Right forelimb (tissue), 1 donor: Measurements from ENCODE around the gene CXXC5.

ENCODE experiments used
- DNase-seq: peaks from one replicate; pipeline ENCODE4 v3.0.0-alpha.2; 2018

Gene CXXC5

DNA sequence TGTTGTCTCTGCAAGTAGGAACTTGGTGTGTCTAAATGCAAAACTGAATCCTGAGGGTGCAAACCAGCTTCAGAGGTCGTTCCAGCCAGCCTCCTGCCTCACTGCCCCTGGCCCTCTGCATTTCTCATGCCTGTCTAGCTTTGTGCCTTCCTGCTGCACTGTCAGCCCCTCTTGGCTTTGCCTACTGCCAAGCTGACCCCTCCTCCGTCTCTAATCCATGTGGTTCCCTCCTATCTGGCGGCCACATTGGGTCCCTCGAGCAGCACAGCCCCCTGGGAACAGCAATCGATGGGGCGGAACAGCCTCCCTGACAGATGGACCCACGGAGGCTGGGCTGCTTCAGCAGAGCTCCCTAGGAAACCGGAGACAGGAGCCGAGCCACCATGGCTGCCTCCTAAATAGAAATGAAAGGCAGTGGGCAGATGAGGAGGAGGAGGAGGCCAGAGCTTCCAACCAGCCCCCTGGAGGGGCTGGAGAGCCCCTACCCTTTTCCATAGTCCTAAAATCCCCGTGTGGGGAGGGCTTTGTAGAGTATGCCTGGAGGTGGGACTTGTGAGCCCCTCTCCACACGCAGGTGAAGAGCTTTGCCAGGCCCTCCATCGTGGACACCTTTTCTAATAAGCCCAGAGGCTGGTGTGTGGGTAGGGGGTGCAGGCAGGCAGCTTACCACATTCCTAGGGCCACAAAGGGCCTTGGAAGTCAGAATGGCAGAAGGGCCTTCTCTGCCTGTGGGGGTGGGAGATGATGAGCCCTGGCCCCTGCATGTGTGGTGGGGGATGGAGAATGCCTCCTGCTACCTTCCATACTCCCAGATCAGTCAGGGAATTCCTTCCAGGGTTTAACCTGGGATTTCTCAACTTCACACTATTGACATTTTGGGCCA lies 9.2 kb upstream of the CXXC5 start:
- peak; percentile 41 for DNase-seq

DNA sequence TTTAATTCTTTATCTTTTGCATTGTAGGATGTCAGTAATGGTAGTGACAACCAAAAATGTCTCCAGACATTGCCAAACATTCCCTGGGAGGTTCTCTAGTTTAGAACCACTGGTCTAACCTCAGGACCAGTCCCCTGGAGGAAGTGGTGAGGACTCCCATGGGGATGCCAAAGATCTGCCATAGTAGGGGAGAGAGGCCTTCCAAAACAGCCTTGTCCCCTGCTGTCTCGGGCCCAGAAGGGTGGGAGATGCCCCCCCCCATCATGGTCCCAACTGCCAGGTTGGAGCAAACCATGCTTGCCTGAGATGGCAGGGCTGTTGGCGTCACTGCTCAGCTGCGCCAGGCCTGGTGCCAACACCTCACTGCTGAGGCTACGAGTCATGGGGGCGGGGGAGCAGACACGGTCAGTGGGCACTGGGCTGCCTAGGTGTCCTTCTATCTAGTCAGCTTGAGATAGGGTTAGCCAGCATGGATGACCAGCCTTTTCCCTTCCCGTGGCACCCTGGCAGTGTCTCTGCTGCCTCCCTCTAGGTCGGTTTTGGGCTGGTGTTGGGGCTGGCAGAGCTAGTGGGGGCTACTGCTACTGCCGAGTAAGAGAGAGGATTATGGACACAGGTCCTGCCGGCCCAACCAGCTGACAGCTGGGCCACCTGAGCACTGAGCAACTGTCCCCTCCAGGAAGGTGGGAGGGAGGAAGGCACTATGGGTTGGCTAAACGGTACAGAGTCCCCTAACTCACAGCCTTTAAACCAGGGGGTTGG lies 8.3 kb upstream of the CXXC5 start:
- DNase-seq: peak; percentile 46

DNA sequence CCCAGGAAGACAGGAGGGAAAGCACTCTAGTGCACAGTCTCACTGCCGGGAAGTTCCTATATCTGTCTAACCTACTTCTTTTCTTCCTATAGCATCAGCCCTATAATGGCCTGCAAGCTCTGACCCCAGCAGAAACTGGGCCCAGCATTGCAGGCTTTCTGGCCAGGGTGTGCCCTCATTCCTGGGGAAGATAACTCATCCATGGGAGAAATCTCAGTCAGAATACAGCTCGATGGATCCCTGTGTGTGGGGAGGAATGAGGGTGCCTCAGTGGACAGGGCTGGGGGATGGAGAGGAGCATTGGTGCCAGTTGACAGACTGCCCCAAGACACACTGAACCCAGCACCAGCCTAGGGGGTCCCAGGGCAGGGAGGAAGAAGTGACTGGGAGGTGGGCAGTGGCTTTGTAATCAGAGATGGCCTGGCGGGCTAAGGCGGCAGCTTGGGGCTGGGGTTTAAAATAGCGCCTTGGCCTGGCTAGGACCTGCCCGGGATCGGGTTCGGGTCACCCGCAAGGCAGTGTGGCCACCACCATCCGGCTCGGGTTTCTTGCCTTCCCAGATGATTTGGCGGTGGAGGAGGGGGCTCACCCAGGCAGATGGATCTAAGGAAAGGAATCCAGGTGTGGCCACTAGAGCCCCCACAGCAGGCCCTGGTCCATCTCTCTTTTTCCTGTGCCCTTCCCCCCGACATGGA lies 7.6 kb upstream of the CXXC5 start:
- peak; percentile 50 for DNase-seq

DNA sequence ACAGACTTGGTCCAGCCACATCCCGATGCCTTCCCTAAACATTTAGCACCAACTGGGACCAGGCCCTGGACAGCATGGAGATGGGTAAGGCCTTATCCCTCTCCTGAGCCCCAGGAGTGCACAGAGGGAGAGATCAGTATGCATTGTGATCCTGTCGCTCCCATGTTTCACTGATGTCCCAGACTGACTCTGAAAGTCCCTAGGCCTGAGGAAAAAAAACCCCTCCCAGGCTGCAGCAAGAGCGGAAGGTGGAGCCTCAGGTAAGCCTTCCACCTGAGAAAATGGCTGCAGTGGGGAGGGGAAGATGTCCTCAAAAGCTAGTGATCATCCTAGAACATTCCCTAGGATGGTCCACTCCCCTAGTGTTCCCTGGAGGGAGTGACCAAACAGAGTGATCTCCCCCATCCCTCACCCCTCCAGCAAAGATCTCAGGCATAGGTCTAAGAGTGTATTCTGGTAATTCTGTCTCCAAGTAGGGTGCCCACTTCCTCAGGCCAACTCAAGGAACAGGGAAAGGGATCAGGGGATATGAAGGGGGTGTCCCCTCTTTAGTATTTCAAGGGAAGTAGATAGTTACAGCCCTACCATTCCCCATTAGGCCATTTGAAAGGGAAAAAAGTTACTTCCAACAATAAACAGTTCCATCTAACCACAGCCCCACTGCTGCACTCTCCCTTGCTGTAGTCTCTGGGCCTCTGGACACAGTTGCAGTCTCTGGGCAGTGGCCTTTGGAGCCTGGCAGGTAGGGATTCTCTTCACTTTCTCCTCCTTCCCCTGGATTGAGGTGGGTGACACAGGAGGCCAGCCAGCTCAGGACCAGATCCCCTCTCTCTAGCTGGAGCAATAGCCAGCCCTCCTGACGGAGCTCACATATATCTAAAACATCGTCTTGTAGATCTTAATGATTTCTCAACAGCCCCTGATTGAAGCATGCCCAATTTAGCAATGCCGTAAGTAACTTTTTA lies 6.8 kb upstream of the CXXC5 start:
- no peak for DNase-seq

DNA sequence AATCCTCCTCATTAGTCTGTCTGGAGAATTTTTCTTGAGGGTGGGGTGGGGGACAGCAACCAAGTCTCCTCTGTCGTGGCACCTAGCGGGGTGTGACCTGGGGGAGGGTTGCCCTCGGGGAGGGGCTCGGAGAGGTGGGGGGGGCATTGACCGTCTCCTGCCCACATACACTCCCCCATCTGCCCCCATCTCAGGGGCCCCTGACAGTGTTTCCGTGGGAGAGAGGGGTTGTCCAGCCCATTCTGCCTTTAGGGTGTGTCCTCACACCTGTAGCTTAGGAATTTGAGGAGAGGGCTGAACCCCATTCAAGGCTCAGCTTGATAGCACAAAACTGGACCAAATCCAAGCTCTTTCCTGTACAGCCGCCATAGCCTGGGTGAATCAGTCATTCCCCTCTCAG lies 5.9 kb upstream of the CXXC5 start:
- DNase-seq: no peak

DNA sequence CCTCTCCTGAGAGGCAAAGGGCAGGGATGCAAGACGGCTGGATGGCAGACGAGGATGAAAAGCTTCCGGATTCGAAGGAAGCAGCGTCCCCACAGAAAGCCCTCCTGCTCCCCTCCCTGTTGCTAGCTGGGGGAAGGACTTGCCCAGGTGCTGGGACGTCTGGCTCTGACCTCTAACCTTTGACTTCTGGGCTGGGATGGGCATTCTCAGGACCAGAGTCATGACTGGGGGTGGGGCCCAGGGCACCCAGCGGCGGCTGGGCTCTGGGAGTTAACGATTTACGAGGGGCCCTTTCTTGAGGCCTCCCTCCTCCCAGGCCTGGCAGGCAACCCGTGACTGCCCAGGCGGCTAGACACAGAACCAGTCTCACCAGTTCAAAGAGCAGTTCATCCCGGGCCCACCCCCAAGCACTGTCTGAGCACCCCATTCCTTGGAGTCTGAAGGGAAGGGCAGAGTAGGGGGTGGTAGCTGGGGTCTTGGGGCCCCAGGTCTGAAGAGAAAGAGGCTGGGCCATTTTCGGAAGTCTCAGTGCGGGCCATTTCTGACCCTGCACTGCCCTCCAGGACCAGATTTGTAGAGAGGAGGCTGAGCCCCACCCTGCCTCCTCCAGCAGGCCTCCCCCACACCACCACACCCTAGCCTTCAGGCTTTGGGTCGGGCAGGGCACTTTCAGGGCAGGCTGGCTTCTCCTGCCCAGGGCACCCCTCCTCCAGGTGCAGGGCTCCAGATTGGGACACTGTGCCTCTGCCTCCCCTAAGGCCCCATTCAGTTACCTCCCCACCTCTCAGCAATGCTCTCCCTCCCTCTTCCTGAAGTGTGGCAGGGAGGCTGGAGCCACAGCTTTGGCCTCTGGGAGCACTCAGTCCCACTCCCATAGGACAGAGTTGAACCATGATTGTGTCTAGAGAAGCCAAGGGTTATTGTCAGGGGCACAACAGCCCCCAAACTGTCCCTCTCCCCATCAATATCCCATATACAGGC lies 5.0 kb upstream of the CXXC5 start:
- no peak for DNase-seq

DNA sequence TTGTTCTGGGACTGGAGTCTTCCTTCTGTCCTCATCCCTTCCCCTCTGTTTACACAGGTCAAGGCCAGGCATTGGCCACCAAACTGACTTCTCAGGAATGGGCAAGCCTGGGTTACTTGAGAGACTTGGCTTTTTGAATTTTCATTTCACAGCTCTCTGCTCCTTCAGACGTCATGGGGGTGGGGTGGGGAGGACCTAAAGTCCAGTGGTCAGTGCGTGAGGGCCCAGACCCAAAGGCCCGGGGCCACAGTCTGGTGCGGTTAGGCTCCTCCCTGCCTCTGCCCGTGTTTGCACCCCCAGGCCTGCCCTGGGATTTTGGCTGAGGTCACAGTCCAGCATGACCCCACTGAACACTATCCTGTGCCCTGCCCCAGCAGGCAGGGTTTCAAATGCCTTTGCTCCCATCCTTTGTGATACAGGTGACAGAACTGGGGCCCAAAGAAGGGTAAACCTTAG lies 4.1 kb upstream of the CXXC5 start:
- DNase-seq: no peak

DNA sequence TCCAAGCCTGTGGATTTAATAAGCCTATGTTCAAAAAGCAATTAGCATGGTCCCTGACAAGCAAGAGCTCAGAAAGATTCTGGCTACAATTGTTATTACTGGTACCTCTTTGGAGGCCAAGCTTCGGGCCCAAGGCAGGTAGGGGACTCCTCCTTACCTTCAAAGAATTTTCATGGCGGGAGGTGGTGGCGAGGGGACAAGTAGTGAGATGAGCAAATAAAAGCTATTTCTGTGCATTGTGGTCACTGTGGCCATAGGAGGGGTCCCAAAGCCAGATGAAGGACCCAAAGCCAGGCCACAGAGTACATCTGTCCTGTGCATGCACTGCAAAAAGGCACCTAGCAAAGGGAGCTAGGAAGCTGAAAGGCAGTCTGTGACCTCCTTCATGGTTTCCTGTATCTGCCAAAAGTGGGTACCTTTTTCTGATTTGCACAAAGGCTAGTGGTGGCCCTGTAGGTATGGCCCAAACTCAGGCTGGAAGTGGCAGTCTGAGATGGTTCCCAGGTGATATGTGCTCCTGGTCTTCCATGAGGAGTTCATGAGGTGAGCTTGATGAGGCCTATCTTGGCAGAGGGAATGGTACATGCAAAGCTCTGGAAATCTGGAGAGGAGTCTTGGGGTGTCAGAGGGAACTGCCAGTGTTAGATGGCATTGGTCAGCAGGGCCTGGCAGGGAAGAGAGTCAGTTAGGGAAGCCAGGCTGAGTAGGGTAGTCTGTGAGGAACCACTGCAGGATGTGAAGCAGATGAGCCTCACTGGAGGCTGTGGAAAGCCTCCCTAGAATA lies 3.3 kb upstream of the CXXC5 start:
- no peak for DNase-seq

DNA sequence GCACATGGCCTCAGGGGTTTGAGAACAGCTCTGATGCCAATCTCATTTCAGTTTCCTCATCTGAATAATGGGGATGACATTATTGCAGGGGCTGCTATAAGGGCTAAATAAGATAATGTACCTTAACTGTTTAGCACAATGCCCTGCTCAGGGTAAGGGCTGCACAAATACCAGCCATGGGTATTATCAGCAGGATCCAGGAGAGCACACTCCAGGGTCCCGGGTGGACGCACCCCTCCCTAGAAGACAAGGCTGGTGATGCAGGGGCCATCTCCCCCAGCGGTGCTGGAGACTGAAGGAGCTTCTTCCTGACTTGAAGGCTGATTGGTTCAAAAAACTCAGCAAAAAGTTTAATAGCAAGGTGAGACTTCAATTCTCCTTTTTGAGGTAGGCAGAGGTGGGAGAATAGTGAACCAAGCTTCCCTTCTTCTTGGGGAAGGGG lies 2.7 kb upstream of the CXXC5 start:
- no peak for DNase-seq

DNA sequence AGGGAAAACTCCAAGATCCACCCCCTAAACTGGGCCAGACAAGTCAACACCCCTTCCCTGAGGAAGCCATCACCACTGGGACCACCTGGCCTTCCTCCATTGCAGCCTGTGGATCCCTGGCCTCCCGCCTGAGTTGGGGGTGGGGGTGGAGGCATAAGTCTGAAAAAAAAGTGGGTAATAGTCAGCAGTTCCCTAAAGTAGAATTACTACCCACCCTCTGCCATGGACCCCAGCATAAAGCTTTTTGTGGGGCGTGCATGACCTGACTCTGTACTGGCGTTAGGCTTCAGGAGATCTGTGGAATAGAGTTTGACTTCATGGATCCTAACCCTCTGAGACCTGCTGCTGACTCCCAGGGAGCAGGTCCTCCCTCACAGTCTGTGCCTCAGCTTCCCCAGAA lies 2.0 kb upstream of the CXXC5 start:
- DNase-seq: no peak

DNA sequence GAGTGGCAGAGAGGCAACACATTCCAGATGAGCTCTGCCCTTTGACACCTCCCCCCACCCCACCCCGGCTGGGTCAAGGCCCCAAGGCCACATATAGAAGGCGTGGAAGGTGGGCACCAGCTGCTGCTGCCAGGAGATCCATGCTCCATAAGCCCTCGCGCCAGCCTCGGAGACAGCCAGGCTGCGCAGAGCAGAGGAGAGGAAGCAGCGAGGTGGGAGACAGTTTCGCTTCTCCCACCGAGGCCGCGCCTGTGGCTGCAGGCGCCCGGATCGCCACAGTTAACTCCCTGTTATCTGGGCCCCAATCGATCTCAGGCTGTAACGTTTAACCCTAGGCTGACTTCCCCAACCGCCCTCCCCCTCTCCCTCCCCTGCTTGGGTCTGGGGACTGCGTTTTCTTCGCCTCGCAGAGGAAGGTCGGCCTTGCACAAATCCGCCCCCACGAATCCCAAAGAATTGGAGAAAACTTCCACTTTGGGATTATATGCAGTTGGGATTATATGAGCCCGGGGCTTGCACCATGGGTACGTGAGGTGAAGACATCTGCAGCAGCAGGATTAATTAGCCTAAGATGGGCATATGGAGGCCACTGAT lies 1.1 kb upstream of the CXXC5 start:
- DNase-seq: peak; percentile 51

DNA sequence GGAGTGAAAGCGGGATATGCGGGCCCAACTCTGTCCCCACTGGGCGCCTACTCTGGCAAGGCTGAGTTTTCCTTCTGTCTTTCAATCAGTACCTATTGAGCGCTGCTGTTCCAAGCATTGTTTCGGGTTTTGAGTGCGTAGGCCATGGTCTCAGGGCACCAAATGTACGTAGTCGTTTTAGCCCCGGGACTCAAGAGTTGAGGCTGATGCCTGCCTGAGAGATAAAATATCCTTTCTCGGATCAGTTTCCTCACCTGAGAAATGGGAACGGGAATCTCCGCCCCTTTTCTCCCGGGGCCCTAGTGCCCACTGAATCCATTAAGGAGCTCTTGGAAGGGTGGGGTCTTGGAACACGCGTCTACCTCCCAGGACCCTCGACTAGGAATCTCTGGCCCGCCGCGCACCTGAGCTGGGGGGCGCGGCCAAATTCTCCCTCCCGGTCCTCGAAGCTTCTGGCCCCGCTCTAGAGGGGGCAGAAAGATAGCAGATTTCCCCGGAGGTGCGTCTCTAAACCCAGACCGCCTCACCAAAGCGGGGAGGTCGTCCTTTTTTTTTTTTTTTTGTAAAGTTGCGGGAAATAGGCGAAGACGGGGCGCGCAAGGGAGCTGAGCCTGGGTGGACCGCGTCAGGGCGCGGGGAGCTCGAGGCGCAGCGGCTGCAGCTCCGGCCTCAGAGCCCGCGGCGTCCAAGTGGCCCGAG lies 494 bp upstream of the CXXC5 start:
- no peak for DNase-seq

DNA sequence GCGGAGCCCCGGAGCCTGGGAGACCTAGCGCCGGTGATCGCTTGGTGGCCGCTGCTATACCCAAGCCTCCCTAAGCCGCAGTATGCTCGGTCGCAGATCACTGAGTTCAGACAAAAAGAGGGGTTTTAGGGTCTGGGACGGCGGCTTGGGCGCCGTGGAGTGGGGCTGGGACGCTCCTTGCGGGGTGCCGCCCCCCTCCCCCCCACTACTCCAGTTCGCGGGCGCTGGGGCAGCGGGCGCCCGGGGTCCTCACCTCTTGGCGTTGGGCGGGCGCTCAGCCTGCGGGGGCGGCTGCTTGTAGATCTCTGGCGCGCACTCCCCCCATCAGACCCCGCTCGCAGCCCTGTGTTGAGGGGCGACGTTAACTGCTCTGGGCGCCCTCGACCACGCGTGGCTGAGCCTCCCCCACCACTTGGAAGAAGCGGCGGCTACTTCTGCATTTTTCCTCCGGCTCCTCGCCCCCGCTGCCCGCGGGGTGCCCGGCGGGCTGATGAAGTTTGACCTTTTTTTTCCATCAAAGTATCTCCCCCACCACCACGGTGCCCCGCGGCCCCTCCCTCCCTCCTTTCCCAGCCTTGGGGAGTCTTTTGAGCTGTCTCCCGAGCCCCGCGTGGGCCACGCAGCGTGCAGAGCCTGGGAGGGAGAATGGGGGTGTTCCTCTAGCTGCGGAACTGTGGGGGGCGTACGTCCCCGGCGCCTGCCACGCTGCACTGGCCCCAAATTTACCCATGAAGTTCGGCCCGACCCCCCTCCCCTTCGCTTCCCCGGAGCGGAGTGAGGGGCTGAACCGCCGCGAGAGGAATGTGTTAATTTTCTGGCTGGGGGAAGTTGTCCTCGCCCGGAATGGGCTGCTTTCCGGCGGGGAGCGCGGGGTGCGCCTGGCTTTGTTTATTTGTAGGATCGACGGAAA lies 1.2 kb downstream of the CXXC5 start:
- no peak for DNase-seq

DNA sequence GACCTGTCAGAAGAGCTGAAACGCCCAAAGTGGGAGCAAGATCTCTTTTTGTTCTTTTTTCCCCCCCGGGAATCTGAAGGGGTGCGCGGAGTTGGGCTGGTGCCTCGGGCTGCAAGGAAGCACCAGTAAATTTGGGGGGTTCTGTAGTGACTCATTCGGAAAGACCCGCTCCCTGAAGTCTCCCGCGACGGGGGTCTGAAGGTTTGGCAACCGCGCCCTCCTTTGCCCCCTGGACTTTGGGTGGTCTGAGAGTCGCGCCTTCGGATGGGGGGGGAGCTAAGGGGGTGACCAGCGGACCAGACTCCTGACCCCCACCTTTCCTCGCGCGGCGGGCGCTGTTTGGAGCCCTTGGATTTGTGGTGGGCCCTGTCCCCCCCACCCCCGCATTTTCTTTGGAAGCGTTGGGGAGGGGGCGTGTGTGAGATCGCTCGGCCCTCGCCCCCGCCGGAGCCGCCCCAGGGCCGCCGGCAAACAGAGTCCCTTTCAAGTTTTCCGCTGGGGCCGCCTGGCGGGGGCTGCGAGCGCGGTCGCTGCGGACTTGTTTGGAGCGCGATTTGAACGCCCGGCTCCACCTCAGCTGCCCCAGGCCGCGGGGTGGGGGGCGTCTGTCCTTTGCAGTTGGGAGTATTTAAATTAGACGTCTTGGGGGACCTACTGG lies 2.0 kb downstream of the CXXC5 start:
- DNase-seq: no peak

DNA sequence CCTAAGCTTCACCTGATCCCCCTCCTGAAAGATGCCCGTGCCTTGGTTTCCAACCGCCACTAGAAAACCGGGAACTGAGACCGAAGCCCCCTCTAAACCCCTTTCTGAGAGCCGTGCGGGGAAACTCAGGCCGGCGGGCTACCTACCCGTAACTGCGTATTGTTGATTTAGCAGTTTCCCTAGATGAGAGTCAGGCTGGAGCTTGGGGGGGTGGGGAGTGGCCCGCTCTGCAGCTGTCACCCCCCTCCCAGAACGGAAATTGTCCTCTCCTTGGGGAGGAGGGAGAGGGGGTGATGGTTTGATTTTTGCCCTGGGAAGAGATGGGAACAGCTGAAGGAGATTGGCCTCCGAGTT lies 2.5 kb downstream of the CXXC5 start:
- DNase-seq: no peak

DNA sequence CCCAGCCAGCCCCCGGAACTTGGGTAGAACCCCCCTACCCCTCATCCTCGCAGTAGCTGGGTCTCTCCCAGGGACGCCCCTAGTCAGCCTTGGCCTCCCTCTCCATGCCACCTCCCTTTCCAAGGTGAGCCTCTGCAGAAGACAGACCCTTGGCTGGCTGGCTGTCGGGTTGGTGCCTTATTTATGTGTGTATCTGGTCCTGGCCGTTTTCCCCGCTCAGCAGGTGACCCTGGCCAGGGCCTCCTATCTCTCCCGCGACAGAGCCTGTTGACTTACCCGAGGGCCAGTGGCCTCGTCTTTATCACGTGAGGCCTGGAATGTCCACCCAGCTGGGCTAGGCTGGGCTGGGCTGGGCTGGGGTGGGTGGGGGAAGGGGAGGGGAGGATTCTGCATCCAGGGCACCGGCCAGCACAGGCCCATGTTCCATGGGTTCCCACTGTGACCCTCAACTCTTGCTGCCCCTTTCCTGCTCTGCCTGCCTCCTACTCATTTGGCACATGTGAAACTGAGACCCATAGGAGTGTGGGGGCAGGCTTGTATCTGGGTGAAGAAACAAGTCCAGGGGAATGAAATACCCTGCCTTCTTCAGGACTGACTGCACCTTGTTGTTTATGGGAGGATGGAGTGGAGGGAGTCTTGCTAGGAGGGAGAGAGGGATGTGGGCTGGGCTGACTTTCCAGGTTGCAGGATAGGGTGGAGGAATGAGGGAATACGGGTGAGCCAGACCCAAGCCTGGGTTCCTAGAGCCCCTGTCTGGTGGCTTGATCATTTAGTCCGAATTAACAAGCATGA lies 3.1 kb downstream of the CXXC5 start:
- no peak for DNase-seq
